ENCODE data around the gene ADK. TPM values are rescaled to one million over a fixed set of nuclear protein-coding genes. Genes with fewer than 3 reads are reported as not detected.
A peak's percentile ranks its signal among the peaks of the same experiment; 100 is the strongest.

Gene ADK
- 10 to 100 TPM; 14.4 to 24.3 TPM for total RNA-seq

DNA sequence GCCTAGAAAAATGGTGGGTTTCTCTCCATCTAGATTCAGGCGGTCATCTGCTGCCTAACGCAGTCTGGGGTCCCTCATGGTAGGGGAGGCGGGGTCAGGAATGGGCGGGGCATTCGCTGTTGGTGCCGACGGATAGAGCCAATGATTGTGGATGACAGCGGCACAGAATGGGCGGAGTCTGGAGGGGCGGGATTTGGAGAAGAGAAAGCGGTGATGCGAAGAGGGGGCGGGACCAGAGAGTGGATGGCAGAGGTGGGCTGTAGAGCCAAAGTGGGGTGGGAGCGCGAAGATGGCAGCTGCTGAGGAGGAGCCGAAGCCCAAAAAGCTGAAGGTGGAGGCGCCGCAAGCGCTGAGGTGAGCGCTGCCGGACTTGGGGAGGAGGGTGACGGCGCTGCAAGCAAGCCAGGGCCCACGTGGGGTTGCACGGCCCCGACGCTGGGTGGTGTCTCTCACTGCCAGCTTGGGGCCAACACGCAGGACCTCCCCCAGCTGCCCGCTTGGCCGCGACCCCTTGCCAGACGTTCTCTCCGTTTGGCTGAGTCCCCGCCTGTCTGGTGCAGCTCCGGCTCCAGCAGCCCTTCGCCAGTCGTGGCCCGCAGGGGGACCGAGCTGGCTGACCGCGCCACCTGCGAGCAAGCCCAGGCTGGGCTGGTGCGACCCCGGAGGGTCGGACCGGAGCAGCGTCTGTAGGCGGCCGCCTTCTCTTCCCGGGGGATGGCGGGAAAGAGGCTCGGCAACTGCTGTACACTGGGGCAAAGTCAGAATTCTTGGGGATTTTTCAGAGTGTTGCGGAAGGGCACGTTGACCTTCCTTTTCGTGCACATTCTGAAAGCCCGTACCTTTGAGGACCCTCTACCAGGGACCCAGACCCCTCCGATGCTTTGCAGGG lies at the start of gene ADK:
TSS of gene ADK (plus strand) at position 232 of the 889 bp plus-strand sequence. CDS start at position 290, 58 bp downstream.
- no peaks in the 10 kb centered on the region for H3K9me3 ChIP-seq
- H3K36me3 ChIP-seq = no peaks in the 10 kb centered on the region
- peak; percentile 26 for TF ChIP-seq CTCF (IDR thresholded peaks at IDR 0.05)
- H3K4me1 ChIP-seq (ENCODE audit: control insufficient read depth in 1 of 2, low read depth in 2 of 2) = peaks cover 29 to 37% of the 10 kb centered on the region in 2 donors
- DNase-seq (ENCODE audit: low spot score) (peak; percentile 100), ATAC-seq (ENCODE audit: insufficient number of reproducible peaks, low FRiP score, low read depth) (peak; percentile 92)
- H3K27ac ChIP-seq = peak within 1 kb of the TSS; percentile 83 to 89
- no peaks in the 10 kb centered on the region for H3K27me3 ChIP-seq (replicated peaks; ENCODE audit: insufficient read depth)
- H3K4me3 ChIP-seq = peak within 1 kb of the TSS; percentile 92

DNA sequence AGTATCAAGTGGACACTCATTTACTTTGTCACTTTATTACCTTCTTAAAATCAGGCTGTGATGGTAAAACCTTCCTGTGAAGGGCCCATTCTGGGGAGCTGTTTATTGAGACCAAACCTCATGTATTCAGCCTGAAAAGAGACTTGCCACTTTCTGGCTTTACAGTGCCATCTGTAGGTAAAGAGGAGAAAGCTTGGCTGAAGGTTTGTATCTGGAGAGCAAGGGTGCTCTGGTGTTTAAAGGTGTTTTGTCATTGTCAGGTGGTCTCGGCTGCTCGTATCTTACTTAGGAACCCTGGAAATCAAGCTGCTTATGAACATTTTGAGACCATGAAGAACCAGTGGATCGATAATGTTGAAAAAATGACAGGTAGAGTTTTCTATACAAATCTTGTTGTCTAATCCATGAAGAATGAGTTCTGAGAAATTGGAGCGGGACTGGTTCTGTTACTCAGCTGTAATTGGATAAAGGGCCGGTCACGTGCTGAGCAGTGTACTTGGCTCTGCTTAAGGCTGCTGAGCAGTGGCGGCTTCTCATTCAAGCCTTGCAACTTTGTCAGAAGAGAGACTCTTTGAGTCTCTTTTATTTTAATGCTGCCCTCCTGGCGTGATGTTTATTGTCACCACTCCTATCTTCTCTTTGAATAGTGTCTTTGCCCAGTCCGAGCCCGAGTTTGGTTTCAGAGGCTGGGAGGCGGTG lies 47.3 kb upstream of the ADK start:
- peak; percentile 9 for TF ChIP-seq CTCF (IDR thresholded peaks at IDR 0.05)

DNA sequence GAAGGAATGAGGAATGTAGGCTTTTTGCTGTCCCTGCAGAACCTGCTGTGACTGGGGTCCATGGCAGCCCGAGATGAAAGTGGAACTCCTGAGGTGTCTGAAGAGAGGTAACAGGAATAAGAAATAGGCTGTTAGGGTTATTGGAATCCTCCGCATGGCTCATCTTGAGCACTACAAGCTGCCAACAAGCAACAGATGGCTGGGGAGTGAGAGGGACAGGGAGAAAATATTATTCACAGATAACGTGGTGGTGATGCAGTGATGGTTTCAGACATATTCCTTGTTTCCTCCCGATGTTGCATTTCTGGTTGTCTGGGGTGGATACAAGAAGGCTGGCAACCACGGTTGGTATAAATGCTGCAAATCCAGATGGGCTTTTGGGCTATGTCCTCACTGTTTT lies 46.5 kb upstream of the ADK start:
- no peaks in the 10 kb centered on the region for H3K27me3 ChIP-seq (replicated peaks; ENCODE audit: insufficient read depth)
- H3K4me1 ChIP-seq (ENCODE audit: control insufficient read depth in 1 of 2, low read depth in 2 of 2) = peaks cover 0 to 13% of the 10 kb centered on the region in 2 donors
- H3K9me3 ChIP-seq = no peaks in the 10 kb centered on the region
- TF ChIP-seq CTCF (IDR thresholded peaks at IDR 0.05) = no peak
- DNase-seq (ENCODE audit: low spot score) = no peak
- H3K36me3 ChIP-seq = peaks cover 66% of the 10 kb centered on the region
- no peak overlapping the region for H3K4me3 ChIP-seq
- no peak overlapping the region for H3K27ac ChIP-seq
- no peak for ATAC-seq (ENCODE audit: insufficient number of reproducible peaks, low FRiP score, low read depth)

More for the DNA sequence above, 47.3 kb upstream of the ADK start:
- peaks cover 0 to 9% of the 10 kb centered on the region in 2 donors for H3K4me1 ChIP-seq (ENCODE audit: control insufficient read depth in 1 of 2, low read depth in 2 of 2)
- H3K9me3 ChIP-seq = no peaks in the 10 kb centered on the region
- H3K27me3 ChIP-seq (replicated peaks; ENCODE audit: insufficient read depth) = no peaks in the 10 kb centered on the region
- peaks cover 67% of the 10 kb centered on the region for H3K36me3 ChIP-seq
- no peak for ATAC-seq (ENCODE audit: insufficient number of reproducible peaks, low FRiP score, low read depth)
- H3K27ac ChIP-seq = no peak overlapping the region
- H3K4me3 ChIP-seq = no peak overlapping the region
- DNase-seq (ENCODE audit: low spot score) = no peak

GRCh38 chr10:74104996-74105395 lies 46.0 kb upstream of the ADK start:
- no peak overlapping the region for H3K27ac ChIP-seq
- TF ChIP-seq CTCF (IDR thresholded peaks at IDR 0.05) = no peak

DNA sequence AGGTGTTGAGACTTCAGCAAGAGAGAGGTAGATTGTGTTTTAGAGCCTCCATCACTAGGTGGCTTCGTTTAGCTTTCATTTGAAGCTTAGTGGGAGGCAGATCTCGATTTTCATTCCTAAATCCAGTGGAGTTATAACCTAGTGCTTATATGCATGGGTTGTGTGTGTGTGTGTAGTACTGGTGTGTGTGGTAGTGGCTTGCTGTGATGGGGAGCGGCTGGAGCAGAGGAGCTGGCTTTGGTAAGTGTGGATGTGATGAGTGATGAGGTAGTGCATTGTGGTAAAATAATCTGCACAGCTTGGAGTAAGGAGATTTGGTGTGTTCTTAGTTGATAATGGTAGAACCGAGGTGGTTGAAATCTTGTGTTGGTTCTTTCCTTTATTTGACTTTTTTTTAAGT lies 43.6 kb upstream of the ADK start:
- H3K27ac ChIP-seq = no peak overlapping the region
- no peaks in the 10 kb centered on the region for H3K9me3 ChIP-seq
- peaks cover 74% of the 10 kb centered on the region for H3K36me3 ChIP-seq
- DNase-seq (ENCODE audit: low spot score) (no peak), ATAC-seq (ENCODE audit: insufficient number of reproducible peaks, low FRiP score, low read depth) (no peak)
- peaks cover 0 to 26% of the 10 kb centered on the region in 2 donors for H3K4me1 ChIP-seq (ENCODE audit: control insufficient read depth in 1 of 2, low read depth in 2 of 2)
- no peaks in the 10 kb centered on the region for H3K27me3 ChIP-seq (replicated peaks; ENCODE audit: insufficient read depth)
- TF ChIP-seq CTCF (IDR thresholded peaks at IDR 0.05) = no peak
- no peak overlapping the region for H3K4me3 ChIP-seq

More at GRCh38 chr10:74104996-74105395, 46.0 kb upstream of the ADK start:
- H3K27me3 ChIP-seq (replicated peaks; ENCODE audit: insufficient read depth) = no peaks in the 10 kb centered on the region
- H3K36me3 ChIP-seq = peaks cover 69% of the 10 kb centered on the region
- no peak overlapping the region for H3K4me3 ChIP-seq
- no peaks in the 10 kb centered on the region for H3K9me3 ChIP-seq
- DNase-seq (ENCODE audit: low spot score) (no peak), ATAC-seq (ENCODE audit: insufficient number of reproducible peaks, low FRiP score, low read depth) (no peak)
- peaks cover 0 to 18% of the 10 kb centered on the region in 2 donors for H3K4me1 ChIP-seq (ENCODE audit: control insufficient read depth in 1 of 2, low read depth in 2 of 2)

Measured in thoracic aorta (tissue), 2 donors.